ENCODE results near the gene SLC25A3. TPM values are rescaled to one million over a fixed set of nuclear protein-coding genes. Genes with fewer than 3 reads are reported as not detected.

Gene SLC25A3
- total and polyA plus RNA-seq, 9 of the 15 experiments (the other 6 are each of a cell fraction or from before 2014, with no cell fraction given), result 264 to 766 (median 495) TPM

GRCh38 chr12:98578821-98579220 is 14.7 kb upstream of the SLC25A3 start (continued):
- 0 out of 2 replicates have a peak, but pooled peaks have one; percentile 32 for TF ChIP-seq GATAD2B (IDR thresholded peaks at IDR 0.05; ENCODE audit: borderline replicate concordance)
- TF ChIP-seq NR2C1 (IDR thresholded peaks at IDR 0.05), result peak; percentile 59; the same call in 1 of the 2 replicates
- peak; percentile 69 for TF ChIP-seq NR2C1 (tag; IDR thresholded peaks at IDR 0.05)
- TF ChIP-seq BCLAF1 (IDR thresholded peaks at IDR 0.05; ENCODE audit: borderline replicate concordance in 1 of 2, control insufficient read depth in 1 of 2, low read depth in 2 of 2, low read length in 1 of 2), result no peak
- no peak for TF ChIP-seq CHD7 (IDR thresholded peaks at IDR 0.05; ENCODE audit: low read depth, low read length)
- TF ChIP-seq MAFF (IDR thresholded peaks at IDR 0.05; ENCODE audit: low read length), result peak; percentile 70
- TF ChIP-seq DDX20 (tag; IDR thresholded peaks at IDR 0.05; ENCODE audit: low read depth), result no peak
- TF ChIP-seq TFAM (CRISPR knock-in tag; conservative IDR thresholded peaks at IDR 0.05), result no peak
- no peak for TF ChIP-seq ELK3 (CRISPR knock-in tag; IDR thresholded peaks at IDR 0.05)
- no peak for TF ChIP-seq ZNF76 (CRISPR knock-in tag; IDR thresholded peaks at IDR 0.05; ENCODE audit: borderline replicate concordance)
- TF ChIP-seq HDAC1 (IDR thresholded peaks at IDR 0.05), result peak in 1 of 2 experiments; percentile 32; a peak in 1 of 4 replicates

Data from K562 (cell line).